ENCODE results near the gene RTN3.

Gene RTN3

GRCh38 chr11:63745304-63746170, 64.2 kb downstream of the RTN3 start:
- DNase-seq = no peak

- no peak for DNase-seq
Observed at GRCh38 chr11:63747011-63747410, 65.7 kb downstream of the RTN3 start.

- no peak for DNase-seq
Observed at GRCh38 chr11:63749624-63750023, 68.3 kb downstream of the RTN3 start.

GRCh38 chr11:63756919-63757761, 75.8 kb downstream of the RTN3 start:
- DNase-seq = no peak

GRCh38 chr11:63760487-63761079, 79.3 kb downstream of the RTN3 start:
- DNase-seq = no peak

GRCh38 chr11:63761188-63761587, 79.9 kb downstream of the RTN3 start:
- no peak for DNase-seq

- peak; percentile 67 for DNase-seq
Observed at GRCh38 chr11:63761931-63762653, 80.8 kb downstream of the RTN3 start.

GRCh38 chr11:63762654-63763495, 81.6 kb downstream of the RTN3 start:
- DNase-seq = peak; percentile 62

- DNase-seq = no peak
Observed at GRCh38 chr11:63763496-63764339, 82.4 kb downstream of the RTN3 start.

- no peak for DNase-seq
Observed at GRCh38 chr11:63764340-63764678, 83.0 kb downstream of the RTN3 start.

GRCh38 chr11:63764679-63765647, 83.7 kb downstream of the RTN3 start:
- DNase-seq = no peak

- no peak for DNase-seq
Observed at GRCh38 chr11:63765688-63766241, 84.5 kb downstream of the RTN3 start.

GRCh38 chr11:63766531-63767235, 85.4 kb downstream of the RTN3 start:
- DNase-seq = no peak

GRCh38 chr11:63767267-63767564, 85.9 kb downstream of the RTN3 start:
- DNase-seq = no peak

GRCh38 chr11:63767565-63768236, 86.4 kb downstream of the RTN3 start:
- DNase-seq = peak; percentile 72

- peak; percentile 61 for DNase-seq
Observed at GRCh38 chr11:63768237-63769041, 87.1 kb downstream of the RTN3 start, which contains the start of gene ZFTA. Gene ZFTA (minus strand): TSS chr11:63768775. CDS start chr11:63768622, 153 bp downstream.

GRCh38 chr11:63769042-63769713, 87.9 kb downstream of the RTN3 start:
- DNase-seq = no peak

Data from NCI-H1105 treated with DMSO at 0.1 percent for 48 hours (cell line).